Measurements from ENCODE around the gene GAMT. TPM values are rescaled to one million over a fixed set of nuclear protein-coding genes. Genes with fewer than 3 reads are reported as not detected.

Gene GAMT
- total RNA-seq, 1 experiment from 2014 or later = 27.7 TPM

DNA sequence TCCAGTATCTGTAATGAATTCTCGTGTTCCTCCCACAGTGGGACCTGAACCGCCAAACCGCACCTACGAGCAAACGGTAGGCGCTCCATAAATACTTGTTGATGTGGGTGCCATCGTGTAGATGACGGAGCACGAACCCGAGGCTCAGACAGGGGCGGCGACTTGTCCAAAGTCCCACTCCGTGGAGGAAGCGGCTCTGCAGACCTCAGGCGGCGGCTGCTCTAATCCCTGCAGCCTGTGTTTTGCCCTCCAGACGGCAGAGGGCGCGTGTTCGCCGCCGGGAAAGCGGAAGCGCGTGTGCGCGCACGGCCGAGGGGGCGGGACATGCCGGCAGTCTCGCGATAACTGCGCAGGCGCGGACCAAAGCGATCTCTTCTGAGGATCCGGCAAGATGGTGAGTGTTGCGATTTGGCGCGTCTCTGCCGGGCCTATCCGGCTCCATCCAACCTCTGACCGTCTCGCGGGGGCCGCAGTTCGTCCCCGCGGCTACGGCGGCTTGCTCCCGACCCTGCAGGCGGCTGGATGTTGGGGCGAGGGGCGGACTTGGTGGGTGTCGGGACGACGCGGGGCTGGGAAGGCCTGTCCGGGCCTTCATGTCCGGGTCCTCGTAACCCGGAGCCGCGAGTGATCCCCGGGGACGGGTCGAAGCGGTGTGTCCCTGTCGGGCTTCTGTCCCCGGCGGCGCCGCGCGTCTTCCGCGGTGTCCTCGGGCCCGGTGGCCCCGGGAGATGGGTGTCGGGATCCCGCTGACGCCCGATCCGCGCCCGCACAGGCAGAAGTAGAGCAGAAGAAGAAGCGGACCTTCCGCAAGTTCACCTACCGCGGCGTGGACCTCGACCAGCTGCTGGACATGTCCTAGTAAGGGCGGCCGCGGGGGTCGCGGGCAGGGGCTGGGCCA, 36.9 kb upstream of the GAMT start, which contains the start of gene RPS15 (continued):
- TF ChIP-seq, protein P1, sequence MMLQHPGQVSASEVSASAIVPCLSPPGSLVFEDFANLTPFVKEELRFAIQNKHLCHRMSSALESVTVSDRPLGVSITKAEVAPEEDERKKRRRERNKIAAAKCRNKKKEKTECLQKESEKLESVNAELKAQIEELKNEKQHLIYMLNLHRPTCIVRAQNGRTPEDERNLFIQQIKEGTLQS (CRISPR knock-in tag; conservative IDR thresholded peaks at IDR 0.05) = no peak
- TF ChIP-seq, protein P2, sequence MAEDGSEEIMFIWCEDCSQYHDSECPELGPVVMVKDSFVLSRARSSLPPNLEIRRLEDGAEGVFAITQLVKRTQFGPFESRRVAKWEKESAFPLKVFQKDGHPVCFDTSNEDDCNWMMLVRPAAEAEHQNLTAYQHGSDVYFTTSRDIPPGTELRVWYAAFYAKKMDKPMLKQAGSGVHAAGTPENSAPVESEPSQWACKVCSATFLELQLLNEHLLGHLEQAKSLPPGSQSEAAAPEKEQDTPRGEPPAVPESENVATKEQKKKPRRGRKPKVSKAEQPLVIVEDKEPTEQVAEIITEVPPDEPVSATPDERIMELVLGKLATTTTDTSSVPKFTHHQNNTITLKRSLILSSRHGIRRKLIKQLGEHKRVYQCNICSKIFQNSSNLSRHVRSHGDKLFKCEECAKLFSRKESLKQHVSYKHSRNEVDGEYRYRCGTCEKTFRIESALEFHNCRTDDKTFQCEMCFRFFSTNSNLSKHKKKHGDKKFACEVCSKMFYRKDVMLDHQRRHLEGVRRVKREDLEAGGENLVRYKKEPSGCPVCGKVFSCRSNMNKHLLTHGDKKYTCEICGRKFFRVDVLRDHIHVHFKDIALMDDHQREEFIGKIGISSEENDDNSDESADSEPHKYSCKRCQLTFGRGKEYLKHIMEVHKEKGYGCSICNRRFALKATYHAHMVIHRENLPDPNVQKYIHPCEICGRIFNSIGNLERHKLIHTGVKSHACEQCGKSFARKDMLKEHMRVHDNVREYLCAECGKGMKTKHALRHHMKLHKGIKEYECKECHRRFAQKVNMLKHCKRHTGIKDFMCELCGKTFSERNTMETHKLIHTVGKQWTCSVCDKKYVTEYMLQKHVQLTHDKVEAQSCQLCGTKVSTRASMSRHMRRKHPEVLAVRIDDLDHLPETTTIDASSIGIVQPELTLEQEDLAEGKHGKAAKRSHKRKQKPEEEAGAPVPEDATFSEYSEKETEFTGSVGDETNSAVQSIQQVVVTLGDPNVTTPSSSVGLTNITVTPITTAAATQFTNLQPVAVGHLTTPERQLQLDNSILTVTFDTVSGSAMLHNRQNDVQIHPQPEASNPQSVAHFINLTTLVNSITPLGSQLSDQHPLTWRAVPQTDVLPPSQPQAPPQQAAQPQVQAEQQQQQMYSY (CRISPR knock-in tag; IDR thresholded peaks at IDR 0.05) = no peak
- TF ChIP-seq NR3C1 (CRISPR knock-in tag; conservative IDR thresholded peaks at IDR 0.05; ENCODE audit: low read depth) (no peak), GRHL2 (CRISPR knock-in tag; IDR thresholded peaks at IDR 0.05; ENCODE audit: insufficient replicate concordance, severe bottlenecking) (no peak), RELA (CRISPR knock-in tag; IDR thresholded peaks at IDR 0.05; ENCODE audit: borderline replicate concordance) (peak; percentile 20; the same call in 1 of the 2 replicates), FOXK1 (CRISPR knock-in tag; IDR thresholded peaks at IDR 0.05) (peak; percentile 88), GABPB1 (CRISPR knock-in tag; IDR thresholded peaks at IDR 0.05) (peak; percentile 90), CREM (CRISPR knock-in tag; IDR thresholded peaks at IDR 0.05) (peak; percentile 83), USF1 (CRISPR knock-in tag; IDR thresholded peaks at IDR 0.05) (peak; percentile 78), PRRX2 (CRISPR knock-in tag; IDR thresholded peaks at IDR 0.05) (no peak), E2F1 (CRISPR knock-in tag; IDR thresholded peaks at IDR 0.05) (no peak), TEAD1 (CRISPR knock-in tag; IDR thresholded peaks at IDR 0.05) (peak; percentile 96), ZNF317 (CRISPR knock-in tag; IDR thresholded peaks at IDR 0.05; ENCODE audit: borderline replicate concordance, low read depth) (peak; percentile 47; the same call in 1 of the 2 replicates), NFE2L1 (CRISPR knock-in tag; IDR thresholded peaks at IDR 0.05) (no peak), CBFB (CRISPR knock-in tag; IDR thresholded peaks at IDR 0.05; ENCODE audit: low read depth) (peak; percentile 92), MLX (CRISPR knock-in tag; IDR thresholded peaks at IDR 0.05) (no peak), ZNF671 (CRISPR knock-in tag; IDR thresholded peaks at IDR 0.05) (no peak), JUN (CRISPR knock-in tag; IDR thresholded peaks at IDR 0.05) (no peak), MXD4 (CRISPR knock-in tag; IDR thresholded peaks at IDR 0.05; ENCODE audit: borderline replicate concordance) (no peak), USF2 (CRISPR knock-in tag; IDR thresholded peaks at IDR 0.05) (peak; percentile 69)
- TF ChIP-seq, protein P3, sequence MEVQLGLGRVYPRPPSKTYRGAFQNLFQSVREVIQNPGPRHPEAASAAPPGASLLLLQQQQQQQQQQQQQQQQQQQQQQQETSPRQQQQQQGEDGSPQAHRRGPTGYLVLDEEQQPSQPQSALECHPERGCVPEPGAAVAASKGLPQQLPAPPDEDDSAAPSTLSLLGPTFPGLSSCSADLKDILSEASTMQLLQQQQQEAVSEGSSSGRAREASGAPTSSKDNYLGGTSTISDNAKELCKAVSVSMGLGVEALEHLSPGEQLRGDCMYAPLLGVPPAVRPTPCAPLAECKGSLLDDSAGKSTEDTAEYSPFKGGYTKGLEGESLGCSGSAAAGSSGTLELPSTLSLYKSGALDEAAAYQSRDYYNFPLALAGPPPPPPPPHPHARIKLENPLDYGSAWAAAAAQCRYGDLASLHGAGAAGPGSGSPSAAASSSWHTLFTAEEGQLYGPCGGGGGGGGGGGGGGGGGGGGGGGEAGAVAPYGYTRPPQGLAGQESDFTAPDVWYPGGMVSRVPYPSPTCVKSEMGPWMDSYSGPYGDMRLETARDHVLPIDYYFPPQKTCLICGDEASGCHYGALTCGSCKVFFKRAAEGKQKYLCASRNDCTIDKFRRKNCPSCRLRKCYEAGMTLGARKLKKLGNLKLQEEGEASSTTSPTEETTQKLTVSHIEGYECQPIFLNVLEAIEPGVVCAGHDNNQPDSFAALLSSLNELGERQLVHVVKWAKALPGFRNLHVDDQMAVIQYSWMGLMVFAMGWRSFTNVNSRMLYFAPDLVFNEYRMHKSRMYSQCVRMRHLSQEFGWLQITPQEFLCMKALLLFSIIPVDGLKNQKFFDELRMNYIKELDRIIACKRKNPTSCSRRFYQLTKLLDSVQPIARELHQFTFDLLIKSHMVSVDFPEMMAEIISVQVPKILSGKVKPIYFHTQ (CRISPR knock-in tag; IDR thresholded peaks at IDR 0.05) = peak; percentile 18; the same call in 1 of the 2 replicates
- TF ChIP-seq, protein P4, sequence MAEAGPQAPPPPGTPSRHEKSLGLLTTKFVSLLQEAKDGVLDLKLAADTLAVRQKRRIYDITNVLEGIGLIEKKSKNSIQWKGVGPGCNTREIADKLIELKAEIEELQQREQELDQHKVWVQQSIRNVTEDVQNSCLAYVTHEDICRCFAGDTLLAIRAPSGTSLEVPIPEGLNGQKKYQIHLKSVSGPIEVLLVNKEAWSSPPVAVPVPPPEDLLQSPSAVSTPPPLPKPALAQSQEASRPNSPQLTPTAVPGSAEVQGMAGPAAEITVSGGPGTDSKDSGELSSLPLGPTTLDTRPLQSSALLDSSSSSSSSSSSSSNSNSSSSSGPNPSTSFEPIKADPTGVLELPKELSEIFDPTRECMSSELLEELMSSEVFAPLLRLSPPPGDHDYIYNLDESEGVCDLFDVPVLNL (CRISPR knock-in tag; IDR thresholded peaks at IDR 0.05; ENCODE audit: borderline replicate concordance, low read depth) = no peak
- TF ChIP-seq, protein P5, sequence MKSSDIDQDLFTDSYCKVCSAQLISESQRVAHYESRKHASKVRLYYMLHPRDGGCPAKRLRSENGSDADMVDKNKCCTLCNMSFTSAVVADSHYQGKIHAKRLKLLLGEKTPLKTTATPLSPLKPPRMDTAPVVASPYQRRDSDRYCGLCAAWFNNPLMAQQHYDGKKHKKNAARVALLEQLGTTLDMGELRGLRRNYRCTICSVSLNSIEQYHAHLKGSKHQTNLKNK (CRISPR knock-in tag; IDR thresholded peaks at IDR 0.05) = no peak; the same call in 1 of the 2 replicates
- TF ChIP-seq, protein P6, sequence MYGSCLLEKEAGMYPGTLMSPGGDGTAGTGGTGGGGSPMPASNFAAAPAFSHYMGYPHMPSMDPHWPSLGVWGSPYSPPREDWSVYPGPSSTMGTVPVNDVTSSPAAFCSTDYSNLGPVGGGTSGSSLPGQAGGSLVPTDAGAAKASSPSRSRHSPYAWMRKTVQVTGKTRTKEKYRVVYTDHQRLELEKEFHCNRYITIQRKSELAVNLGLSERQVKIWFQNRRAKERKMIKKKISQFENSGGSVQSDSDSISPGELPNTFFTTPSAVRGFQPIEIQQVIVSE (CRISPR knock-in tag; IDR thresholded peaks at IDR 0.05; ENCODE audit: borderline replicate concordance) = no peak
- TF ChIP-seq, protein P7, sequence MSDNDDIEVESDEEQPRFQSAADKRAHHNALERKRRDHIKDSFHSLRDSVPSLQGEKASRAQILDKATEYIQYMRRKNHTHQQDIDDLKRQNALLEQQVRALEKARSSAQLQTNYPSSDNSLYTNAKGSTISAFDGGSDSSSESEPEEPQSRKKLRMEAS (CRISPR knock-in tag; IDR thresholded peaks at IDR 0.05) = peak; percentile 94
